ENCODE data around the gene NLRC5.

Gene NLRC5

GRCh38 chr16:57089406-57089805 is 100.0 kb downstream of the NLRC5 start:
- H3K27me3 ChIP-seq (ENCODE audit: control insufficient read depth, insufficient read depth, low read length), result no peaks in the 10 kb centered on the region
- H3K36me3 ChIP-seq (ENCODE audit: control insufficient read depth, insufficient read depth, low read length), result no peaks in the 10 kb centered on the region
- no peak overlapping the region for H3K27ac ChIP-seq
- peaks cover 2% of the 10 kb centered on the region for H3K4me1 ChIP-seq
- H3K9ac ChIP-seq, result no peak overlapping the region
- no peak overlapping the region for H3K4me2 ChIP-seq (ENCODE audit: low read length)
- no peak for TF ChIP-seq CTCF (IDR thresholded peaks at IDR 0.05)
- H3K4me3 ChIP-seq (ENCODE audit: low read depth, low read length), result no peak overlapping the region
- peaks cover 4% of the 10 kb centered on the region for H3K79me2 ChIP-seq
- no peaks in the 10 kb centered on the region for H3K9me3 ChIP-seq (ENCODE audit: control insufficient read depth, low read length)
- no peak overlapping the region for H2AFZ ChIP-seq

GRCh38 chr16:57091200-57091974 is 102.0 kb downstream of the NLRC5 start:
- H3K79me2 ChIP-seq, result peaks cover 4% of the 10 kb centered on the region
- no peak overlapping the region for H3K27ac ChIP-seq
- H3K4me2 ChIP-seq (ENCODE audit: low read length), result peak overlapping the region; percentile 59
- H3K36me3 ChIP-seq (ENCODE audit: control insufficient read depth, insufficient read depth, low read length), result no peaks in the 10 kb centered on the region
- peak overlapping the region; percentile 90 for H2AFZ ChIP-seq
- H3K9ac ChIP-seq, result peak overlapping the region; percentile 69
- peak overlapping the region; percentile 32 for H3K4me3 ChIP-seq (ENCODE audit: low read depth, low read length)
- no peaks in the 10 kb centered on the region for H3K27me3 ChIP-seq (ENCODE audit: control insufficient read depth, insufficient read depth, low read length)
- no peaks in the 10 kb centered on the region for H3K9me3 ChIP-seq (ENCODE audit: control insufficient read depth, low read length)
- TF ChIP-seq CTCF (IDR thresholded peaks at IDR 0.05), result no peak
- peaks cover 2% of the 10 kb centered on the region for H3K4me1 ChIP-seq

- Histone ChIP-seq H3K79me2 (peaks cover 4% of the 10 kb centered on the region), H3K27ac (no peak within 1 kb of the TSS), H3K4me1 (peaks cover 2% of the 10 kb centered on the region), H3K27me3 (ENCODE audit: control insufficient read depth, insufficient read depth, low read length) (no peaks in the 10 kb centered on the region), H3K9me3 (ENCODE audit: control insufficient read depth, low read length) (no peaks in the 10 kb centered on the region), H3K9ac (peak within 1 kb of the TSS; percentile 69), H3K4me2 (ENCODE audit: low read length) (peak within 1 kb of the TSS; percentile 59), H3K36me3 (ENCODE audit: control insufficient read depth, insufficient read depth, low read length) (no peaks in the 10 kb centered on the region), H3K4me3 (ENCODE audit: low read depth, low read length) (peak within 1 kb of the TSS; percentile 37), H2AFZ (peak within 1 kb of the TSS; percentile 90)
- no peak for TF ChIP-seq CTCF (IDR thresholded peaks at IDR 0.05)
These were observed 102.8 kb downstream of the NLRC5 start, which contains the start of gene CPNE2 for GRCh38 chr16:57091975-57092785. TSS of gene CPNE2 (plus strand) at chr16:57092583. CDS start at chr16:57110743, 18,160 bp downstream.

- Histone ChIP-seq H3K27ac (no peak overlapping the region), H3K9me3 (ENCODE audit: control insufficient read depth, low read length) (no peaks in the 10 kb centered on the region), H3K27me3 (ENCODE audit: control insufficient read depth, insufficient read depth, low read length) (no peaks in the 10 kb centered on the region), H3K79me2 (peaks cover 4% of the 10 kb centered on the region), H3K4me2 (ENCODE audit: low read length) (peak overlapping the region; percentile 41), H2AFZ (peak overlapping the region; percentile 82), H3K9ac (no peak overlapping the region), H3K4me3 (ENCODE audit: low read depth, low read length) (peak overlapping the region; percentile 37), H3K36me3 (ENCODE audit: control insufficient read depth, insufficient read depth, low read length) (no peaks in the 10 kb centered on the region), H3K4me1 (peaks cover 2% of the 10 kb centered on the region)
- TF ChIP-seq CTCF (IDR thresholded peaks at IDR 0.05), result peak; percentile 36
These were observed 103.5 kb downstream of the NLRC5 start for GRCh38 chr16:57092786-57093411.
